PC-9 (cell line): ENCODE results near the gene ACKR2.

Experiments used
- EZH2 ChIP-seq: fragments of 200-600 bp; sonication (generic); IDR thresholded peaks from 2 replicates; pipeline ENCODE4 v1.8.0; 2017; ENCODE audit warnings: antibody characterized with exemption, low read depth
- TF ChIP-seq, protein P1 (sequence below): fragments of 200-600 bp; sonication (generic); conservative IDR thresholded peaks from 2 replicates; pipeline ENCODE4 v1.6.1; 2017; ENCODE audit warnings: mixed run types, antibody characterized with exemption, mild to moderate bottlenecking, moderate library complexity

DNA sequence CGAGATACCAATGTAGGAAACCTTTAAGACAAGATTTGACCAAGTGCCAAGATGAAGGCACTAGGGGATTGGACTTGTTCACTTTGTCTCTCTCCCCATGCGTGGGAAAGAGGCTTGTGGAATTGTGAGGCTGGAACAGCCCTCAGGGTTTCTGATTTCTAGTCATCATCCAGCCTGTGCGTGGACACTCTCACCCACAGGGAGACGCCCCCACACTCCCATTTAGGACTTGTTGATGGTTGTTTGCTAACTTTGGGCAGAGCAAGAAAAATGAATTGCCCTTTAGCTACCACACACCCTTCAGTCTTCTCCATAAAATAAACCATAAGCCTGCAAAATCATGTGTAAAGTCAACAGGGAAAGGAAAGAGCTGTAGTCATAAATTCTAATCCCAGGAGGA, 18.4 kb downstream of the ACKR2 start:
- no peak for TF ChIP-seq EZH2
- TF ChIP-seq, protein P1, sequence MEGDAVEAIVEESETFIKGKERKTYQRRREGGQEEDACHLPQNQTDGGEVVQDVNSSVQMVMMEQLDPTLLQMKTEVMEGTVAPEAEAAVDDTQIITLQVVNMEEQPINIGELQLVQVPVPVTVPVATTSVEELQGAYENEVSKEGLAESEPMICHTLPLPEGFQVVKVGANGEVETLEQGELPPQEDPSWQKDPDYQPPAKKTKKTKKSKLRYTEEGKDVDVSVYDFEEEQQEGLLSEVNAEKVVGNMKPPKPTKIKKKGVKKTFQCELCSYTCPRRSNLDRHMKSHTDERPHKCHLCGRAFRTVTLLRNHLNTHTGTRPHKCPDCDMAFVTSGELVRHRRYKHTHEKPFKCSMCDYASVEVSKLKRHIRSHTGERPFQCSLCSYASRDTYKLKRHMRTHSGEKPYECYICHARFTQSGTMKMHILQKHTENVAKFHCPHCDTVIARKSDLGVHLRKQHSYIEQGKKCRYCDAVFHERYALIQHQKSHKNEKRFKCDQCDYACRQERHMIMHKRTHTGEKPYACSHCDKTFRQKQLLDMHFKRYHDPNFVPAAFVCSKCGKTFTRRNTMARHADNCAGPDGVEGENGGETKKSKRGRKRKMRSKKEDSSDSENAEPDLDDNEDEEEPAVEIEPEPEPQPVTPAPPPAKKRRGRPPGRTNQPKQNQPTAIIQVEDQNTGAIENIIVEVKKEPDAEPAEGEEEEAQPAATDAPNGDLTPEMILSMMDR, result no peak
